ENCODE data around the gene PIWIL1.

- TF ChIP-seq CTCF (IDR thresholded peaks at IDR 0.05 in 8 of 11, conservative IDR thresholded peaks at IDR 0.05 in 3 of 11) = no peak
- TF ChIP-seq POLR2A (IDR thresholded peaks at IDR 0.05) = no peak
- TF ChIP-seq POLR2AphosphoS5 (IDR thresholded peaks at IDR 0.05) = no peak
Measured at GRCh38 chr12:130420071-130420470, 82.4 kb downstream of the PIWIL1 start.

Data from spleen (tissue), 7 donors.